K562 (cell line): ENCODE measurements around the gene GPR15.
"Not testable (repeated sequence)": the region's sequence is repeated elsewhere in the genome, so short reads cannot be mapped to it uniquely, and the experiment has no call there.

Source experiments
- EP300 ChIP-seq: IDR thresholded peaks from 2 replicates; pipeline ENCODE4 v1.6.1; 2012; ENCODE audit warnings: low read length, improper control_type of control experiment
- ESRRA ChIP-seq: fragments of 450-650 bp; IDR thresholded peaks from 2 replicates; pipeline ENCODE4 v1.6.1; 2014; ENCODE audit warnings: low read depth, mild to moderate bottlenecking, moderate library complexity, borderline replicate concordance
- FOS ChIP-seq: IDR thresholded peaks from 3 replicates; pipeline ENCODE4 v1.6.1; 2011; ENCODE audit not compliant: insufficient read length; ENCODE audit errors: extremely low read depth
- NFIX ChIP-seq: fragments of 250-450 bp; sonication (Bioruptor Pico); IDR thresholded peaks from 2 replicates; pipeline ENCODE4 v1.4.0; 2020; ENCODE audit warnings: low read depth, mild to moderate bottlenecking, moderate library complexity
- PREB ChIP-seq: sonication (generic); formaldehyde crosslinking; IDR thresholded peaks from 2 replicates; pipeline ENCODE4 v1.8.1; 2023; ENCODE audit warnings: mild to moderate bottlenecking, missing genetic modification reagents
- SETDB1 ChIP-seq: IDR thresholded peaks from one replicate; pipeline ENCODE4 v1.6.1; 2012; ENCODE audit warnings: low read length, control low read depth, inconsistent platforms
- STAT5B ChIP-seq: fragments of 250-450 bp; sonication (Bioruptor Pico); IDR thresholded peaks from 2 replicates; pipeline ENCODE4 v1.8.0; 2021; ENCODE audit warnings: mild to moderate bottlenecking, inconsistent platforms
- TCF7L2 ChIP-seq: fragments of 150-350 bp; IDR thresholded peaks from 2 replicates; pipeline ENCODE4 v1.6.1; 2016; ENCODE audit warnings: low read depth, mild to moderate bottlenecking, low read length, moderate library complexity
- ZNF586 ChIP-seq: fragments of 450-650 bp; formaldehyde crosslinking; conservative IDR thresholded peaks from 2 replicates; pipeline ENCODE4 v1.4.0; 2020; ENCODE audit warnings: mild to moderate bottlenecking, moderate library complexity
- ZSCAN29 ChIP-seq: fragments of 450-650 bp; IDR thresholded peaks from 2 replicates; pipeline ENCODE4 v1.6.1; 2017
- TF ChIP-seq, protein P1 (sequence below), 3 experiments: IDR thresholded peaks in 2 of 3; conservative IDR thresholded peaks in 1 of 3; 2 replicates each; pipeline ENCODE4 v1.5.1; 2011 to 2012; ENCODE audit warnings: low read length in 3 of 3, mild to moderate bottlenecking in 3 of 3, control low read depth in 2 of 3, improper control_type of control experiment in 1 of 3, inconsistent platforms in 1 of 3, low read depth in 1 of 3, mixed read lengths in 1 of 3, moderate library complexity in 1 of 3; ENCODE audit not compliant: insufficient read depth in 2 of 3
- TF ChIP-seq, protein P2 (sequence below): fragments of 450-650 bp; IDR thresholded peaks from 2 replicates; pipeline ENCODE4 v1.6.1; 2018; ENCODE audit not compliant: partially characterized antibody
- TF ChIP-seq, protein P3 (sequence below): sonication (generic); formaldehyde crosslinking; IDR thresholded peaks from 2 replicates; pipeline ENCODE4 v1.8.0; 2022; ENCODE audit warnings: mild to moderate bottlenecking, missing genetic modification reagents, borderline replicate concordance

DNA sequence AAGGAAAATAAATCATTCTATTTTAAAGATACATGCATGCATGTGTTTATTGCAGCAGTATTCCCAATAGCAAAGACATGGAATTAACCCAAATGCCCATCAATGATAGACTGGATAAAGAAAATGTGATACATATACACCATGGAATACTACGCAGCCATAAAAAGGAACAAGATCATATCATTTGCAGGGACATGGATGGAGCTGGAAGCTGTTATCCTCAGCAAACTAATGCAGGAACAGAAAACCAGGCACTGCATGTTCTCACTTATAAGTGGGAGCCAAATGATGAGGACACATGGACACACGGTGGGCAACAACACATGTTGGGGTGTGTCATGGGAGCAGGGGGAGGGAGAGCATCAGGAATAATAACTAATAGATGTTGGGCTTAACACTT lies 28.0 kb downstream of the GPR15 start:
- TF ChIP-seq ESRRA; TCF7L2; FOS; ZNF586; SETDB1; EP300; STAT5B (CRISPR knock-in tag); ZSCAN29; PREB (CRISPR knock-in tag); NFIX (CRISPR knock-in tag): not testable (repeated sequence)
- TF ChIP-seq, protein P1, sequence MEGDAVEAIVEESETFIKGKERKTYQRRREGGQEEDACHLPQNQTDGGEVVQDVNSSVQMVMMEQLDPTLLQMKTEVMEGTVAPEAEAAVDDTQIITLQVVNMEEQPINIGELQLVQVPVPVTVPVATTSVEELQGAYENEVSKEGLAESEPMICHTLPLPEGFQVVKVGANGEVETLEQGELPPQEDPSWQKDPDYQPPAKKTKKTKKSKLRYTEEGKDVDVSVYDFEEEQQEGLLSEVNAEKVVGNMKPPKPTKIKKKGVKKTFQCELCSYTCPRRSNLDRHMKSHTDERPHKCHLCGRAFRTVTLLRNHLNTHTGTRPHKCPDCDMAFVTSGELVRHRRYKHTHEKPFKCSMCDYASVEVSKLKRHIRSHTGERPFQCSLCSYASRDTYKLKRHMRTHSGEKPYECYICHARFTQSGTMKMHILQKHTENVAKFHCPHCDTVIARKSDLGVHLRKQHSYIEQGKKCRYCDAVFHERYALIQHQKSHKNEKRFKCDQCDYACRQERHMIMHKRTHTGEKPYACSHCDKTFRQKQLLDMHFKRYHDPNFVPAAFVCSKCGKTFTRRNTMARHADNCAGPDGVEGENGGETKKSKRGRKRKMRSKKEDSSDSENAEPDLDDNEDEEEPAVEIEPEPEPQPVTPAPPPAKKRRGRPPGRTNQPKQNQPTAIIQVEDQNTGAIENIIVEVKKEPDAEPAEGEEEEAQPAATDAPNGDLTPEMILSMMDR (IDR thresholded peaks at IDR 0.05 in 2 of 3, conservative IDR thresholded peaks at IDR 0.05 in 1 of 3; ENCODE audit: insufficient read depth in 2 of 3, low read depth in 1 of 3, low read length in 3 of 3) = not testable (repeated sequence)
- TF ChIP-seq, protein P2, sequence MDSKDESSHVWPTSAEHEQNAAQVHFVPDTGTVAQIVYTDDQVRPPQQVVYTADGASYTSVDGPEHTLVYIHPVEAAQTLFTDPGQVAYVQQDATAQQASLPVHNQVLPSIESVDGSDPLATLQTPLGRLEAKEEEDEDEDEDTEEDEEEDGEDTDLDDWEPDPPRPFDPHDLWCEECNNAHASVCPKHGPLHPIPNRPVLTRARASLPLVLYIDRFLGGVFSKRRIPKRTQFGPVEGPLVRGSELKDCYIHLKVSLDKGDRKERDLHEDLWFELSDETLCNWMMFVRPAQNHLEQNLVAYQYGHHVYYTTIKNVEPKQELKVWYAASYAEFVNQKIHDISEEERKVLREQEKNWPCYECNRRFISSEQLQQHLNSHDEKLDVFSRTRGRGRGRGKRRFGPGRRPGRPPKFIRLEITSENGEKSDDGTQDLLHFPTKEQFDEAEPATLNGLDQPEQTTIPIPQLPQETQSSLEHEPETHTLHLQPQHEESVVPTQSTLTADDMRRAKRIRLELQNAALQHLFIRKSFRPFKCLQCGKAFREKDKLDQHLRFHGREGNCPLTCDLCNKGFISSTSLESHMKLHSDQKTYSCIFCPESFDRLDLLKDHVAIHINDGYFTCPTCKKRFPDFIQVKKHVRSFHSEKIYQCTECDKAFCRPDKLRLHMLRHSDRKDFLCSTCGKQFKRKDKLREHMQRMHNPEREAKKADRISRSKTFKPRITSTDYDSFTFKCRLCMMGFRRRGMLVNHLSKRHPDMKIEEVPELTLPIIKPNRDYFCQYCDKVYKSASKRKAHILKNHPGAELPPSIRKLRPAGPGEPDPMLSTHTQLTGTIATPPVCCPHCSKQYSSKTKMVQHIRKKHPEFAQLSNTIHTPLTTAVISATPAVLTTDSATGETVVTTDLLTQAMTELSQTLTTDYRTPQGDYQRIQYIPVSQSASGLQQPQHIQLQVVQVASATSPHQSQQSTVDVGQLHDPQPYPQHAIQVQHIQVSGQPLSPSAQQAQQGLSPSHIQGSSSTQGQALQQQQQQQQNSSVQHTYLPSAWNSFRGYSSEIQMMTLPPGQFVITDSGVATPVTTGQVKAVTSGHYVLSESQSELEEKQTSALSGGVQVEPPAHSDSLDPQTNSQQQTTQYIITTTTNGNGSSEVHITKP = not testable (repeated sequence)
- TF ChIP-seq, protein P3, sequence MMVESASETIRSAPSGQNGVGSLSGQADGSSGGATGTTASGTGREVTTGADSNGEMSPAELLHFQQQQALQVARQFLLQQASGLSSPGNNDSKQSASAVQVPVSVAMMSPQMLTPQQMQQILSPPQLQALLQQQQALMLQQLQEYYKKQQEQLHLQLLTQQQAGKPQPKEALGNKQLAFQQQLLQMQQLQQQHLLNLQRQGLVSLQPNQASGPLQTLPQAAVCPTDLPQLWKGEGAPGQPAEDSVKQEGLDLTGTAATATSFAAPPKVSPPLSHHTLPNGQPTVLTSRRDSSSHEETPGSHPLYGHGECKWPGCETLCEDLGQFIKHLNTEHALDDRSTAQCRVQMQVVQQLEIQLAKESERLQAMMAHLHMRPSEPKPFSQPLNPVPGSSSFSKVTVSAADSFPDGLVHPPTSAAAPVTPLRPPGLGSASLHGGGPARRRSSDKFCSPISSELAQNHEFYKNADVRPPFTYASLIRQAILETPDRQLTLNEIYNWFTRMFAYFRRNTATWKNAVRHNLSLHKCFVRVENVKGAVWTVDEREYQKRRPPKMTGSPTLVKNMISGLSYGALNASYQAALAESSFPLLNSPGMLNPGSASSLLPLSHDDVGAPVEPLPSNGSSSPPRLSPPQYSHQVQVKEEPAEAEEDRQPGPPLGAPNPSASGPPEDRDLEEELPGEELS (CRISPR knock-in tag) = not testable (repeated sequence)
